ENCODE results near the gene PPP1R16B. TPM values are rescaled to one million over a fixed set of nuclear protein-coding genes. Genes with fewer than 3 reads are reported as not detected.
A peak's percentile ranks its signal among the peaks of the same experiment; 100 is the strongest.

PPP1R16B gene
- not detected in 2 replicates for total RNA-seq (2014; rRNA removed; shearing (Covaris generic))

DNA sequence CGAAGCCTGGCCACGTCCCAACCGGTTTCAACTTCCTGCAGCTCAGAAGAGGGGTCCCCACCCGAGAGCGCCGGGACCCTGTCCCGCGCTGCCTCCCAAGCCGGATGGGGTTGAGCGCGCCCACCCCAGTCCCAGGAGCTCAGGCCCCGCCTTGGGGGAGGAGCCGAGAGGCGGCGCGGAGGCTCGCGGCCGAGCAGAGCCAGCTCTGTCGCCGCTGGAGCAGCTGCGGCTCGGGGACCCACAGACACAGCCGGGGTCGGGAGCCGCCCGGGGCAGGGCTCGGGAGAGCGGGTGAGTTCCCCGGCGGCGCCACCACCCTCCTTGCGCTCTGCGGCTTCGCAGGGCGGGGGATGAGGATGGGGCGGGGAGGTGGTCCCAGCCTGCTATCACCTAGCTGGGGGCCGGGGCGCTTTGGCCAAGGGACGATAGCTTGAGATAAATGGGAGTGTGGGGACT, at the start of gene PPP1R16B:
Gene PPP1R16B (plus strand): TSS at position 196 of the 456 bp plus-strand sequence. CDS start 30,229 bp downstream, outside the sequence.
- no peak for DNase-seq (ENCODE audit: low read depth)

DNA sequence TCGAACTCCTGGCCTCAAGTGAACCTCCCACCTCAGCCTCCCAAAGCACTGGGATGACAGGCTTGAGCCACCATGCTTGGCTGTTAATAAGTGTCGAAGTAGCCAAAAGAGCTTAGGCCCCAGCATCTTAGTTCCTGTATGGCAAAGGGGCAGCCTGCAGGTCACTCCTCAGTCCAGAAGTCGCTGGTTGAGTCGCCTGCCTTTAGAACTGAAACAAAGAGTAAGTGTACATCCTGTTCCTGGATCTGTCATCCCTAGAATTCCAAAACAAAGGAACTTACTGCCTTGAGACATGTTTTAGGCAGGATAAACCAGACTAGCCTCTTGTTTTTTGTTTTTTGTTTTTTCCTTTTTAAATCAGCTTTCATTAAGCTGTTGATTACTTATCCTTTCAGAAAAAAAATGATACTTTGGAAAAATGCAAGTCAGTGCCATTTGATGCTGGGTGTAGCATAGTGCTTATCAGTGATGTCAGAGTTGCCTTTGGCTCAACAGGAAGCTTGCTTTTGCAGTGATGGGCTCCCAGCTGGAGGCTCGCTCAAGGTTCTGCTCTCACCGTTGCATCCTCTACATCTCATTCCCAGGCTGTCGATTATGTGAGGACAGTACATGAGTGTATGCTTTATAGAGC, 48.2 kb upstream of the PPP1R16B start:
- no peak for DNase-seq (ENCODE audit: low read depth)

DNA sequence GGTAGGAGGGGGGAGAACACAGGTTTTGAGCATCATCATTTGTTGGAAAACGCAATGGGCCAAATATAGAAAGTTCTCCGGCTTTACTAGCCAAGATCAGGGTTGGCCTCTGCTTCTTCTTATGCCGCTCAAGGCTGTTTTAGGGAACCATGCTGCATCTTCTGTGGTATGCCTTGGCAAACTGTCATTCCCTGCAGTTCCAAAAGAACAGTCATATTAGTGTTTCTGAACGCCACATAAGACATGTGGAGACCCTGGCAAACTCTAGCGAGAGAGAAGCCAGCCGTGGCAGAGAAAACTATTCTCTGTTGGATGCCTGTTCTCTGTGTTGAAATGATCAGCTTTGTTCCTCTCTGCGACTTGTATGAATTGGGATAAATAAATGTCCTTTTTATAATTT, 46.4 kb upstream of the PPP1R16B start:
- no peak for DNase-seq (ENCODE audit: low read depth)

DNA sequence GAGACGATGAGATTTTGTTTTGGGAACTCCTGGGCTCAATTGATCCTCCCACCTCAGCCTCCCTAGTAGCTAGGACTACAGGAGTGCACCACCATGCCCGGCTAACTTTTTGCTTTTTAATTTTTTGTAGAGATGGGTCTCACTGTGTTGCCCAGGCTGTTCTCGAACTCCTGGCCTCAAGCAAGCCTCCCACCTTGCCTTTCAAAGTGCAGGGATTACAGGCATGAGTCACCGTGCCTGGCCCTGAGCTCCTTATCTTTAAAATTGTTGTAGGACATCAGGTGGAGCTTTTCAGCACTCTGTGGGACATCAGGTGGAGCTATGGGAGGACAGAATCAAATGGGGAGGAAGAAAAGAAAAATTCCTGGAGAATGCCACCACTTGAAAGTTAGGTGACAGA, 44.5 kb upstream of the PPP1R16B start:
- no peak for DNase-seq (ENCODE audit: low read depth)

DNA sequence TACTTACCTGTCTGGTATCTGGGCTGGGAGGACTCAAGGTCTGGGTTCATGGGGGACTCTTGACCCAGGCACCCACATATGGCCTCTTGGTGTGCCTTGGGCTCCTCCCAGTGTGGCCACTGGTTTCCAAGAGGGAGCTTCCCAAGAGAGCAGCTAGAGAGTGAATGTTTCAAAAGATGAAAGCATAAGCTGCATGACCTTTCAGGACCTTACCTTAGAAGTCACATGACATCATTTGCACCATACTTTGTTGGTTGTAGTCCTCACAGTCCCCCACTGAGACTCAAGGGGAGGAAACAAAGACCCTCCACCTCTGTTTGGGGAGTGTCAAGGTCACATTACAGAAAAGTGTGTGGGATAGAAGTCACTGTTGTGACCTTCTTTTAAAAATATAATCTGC, 43.3 kb upstream of the PPP1R16B start:
- DNase-seq (ENCODE audit: low read depth) = no peak

DNA sequence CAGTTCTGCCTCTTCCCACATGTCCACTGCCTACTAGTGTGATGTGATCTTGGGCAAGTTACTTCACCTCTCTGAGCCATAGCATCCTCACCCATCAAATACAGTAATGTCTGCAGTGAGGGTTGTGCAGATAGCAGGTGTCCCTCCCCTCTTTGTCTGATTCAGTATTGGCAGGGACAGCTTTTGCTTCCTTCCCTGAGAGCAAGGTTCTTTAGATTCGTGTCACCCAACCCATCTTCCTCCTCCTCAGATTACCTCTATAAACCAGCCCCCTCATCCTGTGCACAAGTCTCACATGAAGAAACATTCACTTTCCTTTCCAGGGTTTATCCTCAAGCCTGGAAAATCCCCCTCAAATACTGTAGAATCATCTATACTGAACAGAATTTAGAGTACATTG, 41.9 kb upstream of the PPP1R16B start:
- no peak for DNase-seq (ENCODE audit: low read depth)

DNA sequence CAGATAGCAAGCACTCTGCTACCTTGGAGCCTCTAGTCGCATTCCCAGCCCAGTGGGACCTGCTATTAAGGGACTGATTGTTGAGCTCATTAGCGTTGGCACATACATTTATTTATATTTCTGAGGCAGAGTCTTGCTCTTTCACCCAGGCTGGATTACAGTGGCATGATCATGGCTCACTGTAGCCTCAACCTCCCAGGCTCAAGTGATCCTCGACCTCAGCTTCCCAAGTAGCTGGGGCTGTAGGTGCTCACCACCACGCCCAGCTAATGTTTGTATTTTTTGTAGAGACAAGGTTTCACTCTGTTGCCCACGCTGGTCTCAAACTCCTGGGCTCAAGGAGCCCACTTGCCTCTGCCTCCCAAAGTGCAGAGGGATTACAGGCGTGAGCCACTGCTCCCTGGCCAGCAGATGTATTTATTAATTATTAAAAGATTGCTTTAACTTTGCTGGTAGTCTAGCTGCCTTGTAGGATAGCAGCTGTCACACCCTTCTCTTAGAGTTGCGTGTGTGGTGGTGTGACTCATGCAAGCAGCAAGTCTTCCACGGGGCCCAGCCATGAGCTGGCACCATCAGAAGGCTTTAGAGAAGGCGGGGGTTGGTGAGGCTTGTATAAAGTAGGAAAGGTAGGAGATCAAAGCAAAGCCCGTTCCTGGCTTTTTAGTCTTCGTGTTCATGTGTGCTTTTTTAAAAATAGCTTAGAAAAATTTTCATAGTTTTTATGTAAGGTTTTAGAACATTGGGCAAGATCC, 40.8 kb upstream of the PPP1R16B start:
- peak; percentile 93 for DNase-seq (ENCODE audit: low read depth)

DNA sequence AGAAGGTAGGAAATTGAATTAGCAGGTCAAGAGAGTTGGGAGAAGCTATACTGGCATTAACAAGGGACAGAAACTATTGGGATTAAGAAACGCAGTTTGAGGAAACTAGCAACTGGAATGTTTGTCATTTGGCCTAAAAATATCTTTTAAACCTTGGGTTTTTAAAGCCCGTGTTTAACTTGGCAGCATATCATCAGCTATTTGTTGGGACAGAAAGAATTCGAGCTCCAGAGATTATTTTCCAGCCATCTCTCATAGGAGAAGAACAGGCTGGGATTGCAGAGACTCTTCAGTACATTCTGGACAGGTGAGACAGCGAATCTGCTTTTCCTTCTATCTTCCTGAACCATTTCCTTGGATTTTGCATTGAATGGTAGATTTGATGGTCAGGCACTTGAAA, 39.4 kb upstream of the PPP1R16B start:
- no peak for DNase-seq (ENCODE audit: low read depth)

DNA sequence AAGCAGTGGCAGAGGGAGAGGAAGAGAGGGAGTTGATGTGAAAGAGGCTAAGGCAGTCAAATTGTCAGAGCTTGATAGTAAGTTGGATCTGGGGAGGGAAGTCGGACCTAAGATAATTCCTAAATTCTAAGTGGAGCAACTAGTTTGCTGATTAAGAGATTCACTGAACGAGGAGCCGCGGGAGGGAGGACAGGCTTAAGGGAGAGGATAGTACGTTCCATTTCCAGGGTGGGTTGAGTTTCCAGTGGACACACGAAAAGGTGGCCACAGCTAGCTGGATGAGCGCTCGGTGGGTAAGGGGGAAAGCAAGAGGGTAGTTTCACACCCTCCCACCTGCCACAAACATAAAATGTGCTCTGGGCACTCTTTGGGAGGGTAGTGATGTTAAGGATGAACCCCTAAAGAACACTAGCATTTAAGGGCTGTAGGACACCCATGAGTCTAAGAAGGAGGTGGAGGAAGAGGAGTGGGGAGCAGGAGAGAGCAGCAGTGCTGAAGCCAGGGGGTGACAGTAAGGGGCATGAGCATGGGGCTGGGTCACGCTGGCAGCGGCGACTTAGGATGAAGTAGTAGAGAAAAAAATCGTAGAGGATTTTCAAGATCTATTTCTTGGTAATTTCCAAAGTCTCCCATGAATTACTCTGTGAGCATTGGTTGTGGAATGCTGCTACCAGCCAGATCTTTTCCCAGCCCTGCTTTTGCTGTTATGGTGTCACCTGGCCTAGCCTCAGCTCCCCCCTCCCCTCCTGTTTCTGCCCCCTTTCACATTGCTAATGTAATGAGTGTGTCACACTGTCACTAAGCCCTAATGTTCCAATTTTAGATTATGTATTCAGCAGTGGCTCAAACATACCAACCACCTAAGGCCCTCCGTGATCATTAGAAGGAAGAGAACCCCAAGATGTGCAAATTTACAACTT, 35.9 kb upstream of the PPP1R16B start:
- DNase-seq (ENCODE audit: low read depth) = no peak

DNA sequence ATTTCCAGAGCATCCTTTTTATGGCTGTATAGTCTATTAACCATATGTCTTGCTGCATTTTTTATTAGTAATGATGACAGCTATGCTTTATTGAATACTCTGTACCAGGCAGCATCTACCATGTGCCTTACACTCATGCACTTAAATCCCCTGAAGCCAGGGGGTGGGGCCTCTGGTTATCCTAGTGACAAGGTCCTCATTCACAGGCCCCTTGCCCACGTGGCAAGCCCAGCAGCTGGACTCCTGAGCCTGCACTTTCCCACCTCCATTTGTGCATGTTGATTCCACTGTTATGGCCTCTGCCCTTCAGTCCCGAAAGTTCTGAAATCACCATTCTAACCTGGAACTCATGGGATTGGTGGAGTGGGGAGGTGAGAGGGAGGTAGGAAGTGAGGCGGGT, 35.0 kb upstream of the PPP1R16B start:
- no peak for DNase-seq (ENCODE audit: low read depth)

DNA sequence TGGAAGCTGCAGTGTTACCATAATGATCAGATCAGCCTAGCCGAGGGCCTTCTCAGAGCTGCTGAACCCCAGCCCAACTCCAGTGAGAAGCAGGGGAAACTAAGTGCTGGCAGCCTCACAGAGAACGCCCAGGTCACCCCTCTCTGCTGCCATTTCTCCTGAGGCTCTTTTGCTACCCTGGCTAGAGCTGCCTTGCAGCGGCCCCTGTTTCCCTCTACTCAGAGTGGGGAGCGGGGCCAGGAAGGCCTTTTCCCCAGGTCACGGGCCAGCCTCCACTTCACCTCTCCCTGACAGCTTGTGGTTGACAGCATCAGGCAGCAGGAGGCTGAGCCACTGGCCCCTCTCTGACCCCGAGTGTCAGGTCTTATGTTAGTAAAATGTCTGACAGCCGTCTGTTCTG, 34.5 kb upstream of the PPP1R16B start:
- no peak for DNase-seq (ENCODE audit: low read depth)

DNA sequence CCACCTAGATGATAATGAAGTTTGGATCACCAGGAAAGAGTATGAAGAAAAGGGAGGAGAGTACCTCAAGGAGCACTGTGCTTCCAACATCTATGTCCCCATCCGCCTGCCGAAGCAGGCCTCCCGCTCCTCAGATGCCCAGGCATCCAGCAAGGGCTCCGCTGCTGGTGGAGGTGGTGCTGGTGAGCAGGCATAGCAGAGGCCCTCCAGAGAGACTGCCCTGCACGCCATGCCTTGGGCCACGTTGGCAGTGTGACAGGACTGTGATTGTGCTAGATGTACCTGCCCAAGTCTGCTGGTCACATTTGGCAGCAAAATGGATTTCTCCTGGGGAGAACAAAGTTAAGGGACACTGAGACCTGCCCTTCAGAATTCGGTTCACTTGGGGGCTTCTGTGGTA, 33.9 kb upstream of the PPP1R16B start:
- DNase-seq (ENCODE audit: low read depth) = no peak

DNA sequence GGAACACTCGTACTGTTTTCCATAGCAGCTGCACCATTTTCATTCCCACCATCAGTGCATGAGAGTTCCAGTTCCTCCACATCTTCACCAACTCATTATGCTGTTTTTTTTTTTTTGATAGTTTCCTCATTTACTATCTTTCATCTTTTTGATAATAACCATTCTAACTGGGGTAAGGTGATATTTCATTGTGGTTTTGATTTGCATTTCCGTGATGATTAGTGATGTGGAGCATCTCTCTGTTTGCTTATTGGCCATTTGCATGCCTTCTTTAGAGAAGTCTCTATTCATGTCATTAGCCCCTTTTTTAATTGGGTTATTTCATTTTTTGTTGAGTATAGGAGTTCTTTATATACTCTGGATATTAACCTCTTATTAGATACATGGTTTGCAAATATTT, 31.3 kb upstream of the PPP1R16B start:
- DNase-seq (ENCODE audit: low read depth) = no peak

DNA sequence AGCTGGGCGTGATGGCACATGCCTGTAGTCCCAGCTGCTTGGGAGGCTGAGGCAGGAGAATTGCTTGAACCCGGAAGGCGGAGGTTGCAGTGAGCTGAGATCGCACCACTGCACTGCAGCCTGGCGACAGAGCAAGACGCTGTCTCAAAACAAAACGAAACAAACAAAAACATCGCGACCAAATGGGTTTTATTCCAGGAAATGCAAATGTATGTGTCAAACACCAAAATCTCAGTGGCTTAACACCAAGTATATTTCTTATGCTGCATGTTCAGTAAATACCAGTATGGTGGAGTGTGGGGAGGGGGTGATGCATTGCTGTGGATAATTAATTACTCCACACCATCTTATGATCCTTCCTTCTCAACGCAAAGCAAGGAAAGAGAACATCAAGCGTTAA, 29.1 kb upstream of the PPP1R16B start:
- DNase-seq (ENCODE audit: low read depth) = no peak

DNA sequence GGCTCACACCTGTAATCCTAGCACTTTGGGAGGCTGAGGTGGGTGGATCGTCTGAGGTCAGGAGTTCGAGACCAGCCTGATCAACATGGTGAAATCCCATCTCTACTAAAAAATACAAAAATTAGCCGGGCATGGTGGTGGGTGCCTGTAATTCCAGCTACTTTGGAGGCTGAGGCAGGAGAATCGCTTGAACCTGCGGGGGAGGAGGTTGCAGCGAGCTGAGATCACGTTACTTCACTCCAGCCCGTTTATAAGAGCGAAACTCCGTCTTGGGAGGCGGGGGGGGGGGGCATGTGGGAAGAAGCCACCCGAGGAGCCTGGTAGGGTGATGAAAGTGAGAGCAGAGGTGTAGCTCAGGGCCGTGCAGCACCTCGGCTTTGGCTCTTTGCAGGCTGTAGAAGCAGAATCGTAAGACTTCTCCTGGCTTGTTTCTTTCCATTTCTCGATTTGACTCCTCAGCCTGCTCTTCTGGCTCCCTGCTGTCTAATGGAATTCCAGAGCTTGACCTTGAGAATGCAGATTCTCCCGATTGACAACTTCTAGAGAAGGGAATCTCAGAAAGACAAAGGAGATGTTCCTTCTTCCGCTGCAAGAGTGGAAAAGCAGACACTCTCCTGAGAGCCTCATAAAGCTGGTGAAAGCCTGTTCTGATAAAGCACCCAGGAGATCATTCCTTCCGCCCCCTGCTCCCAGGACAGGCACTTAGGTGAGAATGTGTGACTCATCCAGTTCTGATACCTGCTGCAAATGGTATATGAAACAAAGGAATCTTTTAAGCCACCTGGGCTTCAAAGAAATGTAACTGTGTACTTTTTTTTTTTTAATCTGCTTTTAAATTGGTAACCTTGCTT, 26.0 kb upstream of the PPP1R16B start:
- no peak for DNase-seq (ENCODE audit: low read depth)

DNA sequence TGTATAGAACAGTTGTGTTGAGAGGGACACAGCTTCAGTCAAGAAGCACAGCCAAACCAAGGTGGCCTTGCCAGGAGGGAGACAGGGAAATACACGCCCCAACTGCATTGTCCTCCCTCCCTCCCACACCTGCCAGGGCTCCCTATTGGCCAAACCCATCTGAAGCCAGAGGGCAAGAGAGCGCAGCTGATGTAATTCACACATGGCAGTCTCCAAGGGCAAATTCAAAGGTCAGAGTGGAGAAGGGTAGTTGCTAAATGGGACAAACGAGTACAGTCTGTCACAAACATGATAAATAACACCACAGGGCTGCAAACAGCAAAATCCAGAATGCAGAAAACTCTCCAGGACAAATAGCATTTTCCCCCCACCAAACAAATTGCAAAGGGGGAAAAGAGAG, 23.2 kb upstream of the PPP1R16B start:
- no peak for DNase-seq (ENCODE audit: low read depth)

DNA sequence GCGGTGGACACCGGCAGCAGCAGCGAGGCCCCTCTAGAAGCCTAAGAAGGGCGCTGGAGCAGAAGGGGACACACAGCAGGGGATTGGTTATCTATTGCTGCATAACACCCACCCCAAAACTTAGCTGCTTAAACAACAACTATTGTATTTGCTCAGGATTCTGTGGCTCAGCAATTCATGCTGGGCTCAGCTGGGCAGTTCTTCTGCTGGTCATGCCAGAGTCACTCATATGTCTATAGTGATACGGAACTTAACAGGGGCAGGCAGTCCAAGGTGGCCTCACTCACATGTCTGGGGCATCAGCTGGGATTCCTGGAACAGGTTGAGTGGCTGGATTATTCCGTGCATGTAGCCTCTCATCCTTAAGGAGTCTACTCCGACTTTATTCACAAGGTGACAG, 17.6 kb upstream of the PPP1R16B start:
- DNase-seq (ENCODE audit: low read depth) = no peak

DNA sequence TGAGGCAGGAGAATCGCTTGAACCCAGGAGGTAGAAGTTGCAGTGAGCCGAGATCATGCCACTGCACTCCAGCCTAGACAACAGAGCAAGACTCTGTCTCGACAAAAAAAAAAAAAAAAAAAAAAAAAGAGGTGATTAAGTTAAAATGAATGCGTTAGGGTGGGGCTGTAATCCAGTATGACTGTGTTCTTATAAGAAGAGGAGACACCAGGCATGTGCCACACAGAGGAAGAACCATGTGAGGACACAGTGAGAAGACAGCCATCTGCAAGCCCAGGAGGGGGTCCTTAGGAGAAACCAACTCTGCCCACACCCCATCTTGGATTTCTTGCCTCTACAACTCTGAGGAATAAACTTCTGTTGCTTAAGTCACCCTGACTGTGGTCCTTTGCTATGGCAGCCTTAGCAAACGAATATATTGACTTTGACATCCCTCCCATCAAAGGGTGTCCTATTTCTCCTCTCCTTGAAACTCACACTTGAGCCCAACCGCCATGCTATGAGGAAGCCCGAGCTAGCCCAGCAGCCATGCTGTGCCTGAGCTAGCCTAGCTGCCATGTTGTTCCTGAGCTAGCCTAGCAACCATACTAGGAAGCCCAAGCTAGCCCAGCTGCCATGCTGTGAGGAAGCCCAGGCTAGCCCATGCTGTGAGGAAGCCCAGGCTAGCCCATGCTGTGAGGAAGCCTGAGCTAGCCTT, 15.8 kb upstream of the PPP1R16B start:
- peak; percentile 74 for DNase-seq (ENCODE audit: low read depth)

DNA sequence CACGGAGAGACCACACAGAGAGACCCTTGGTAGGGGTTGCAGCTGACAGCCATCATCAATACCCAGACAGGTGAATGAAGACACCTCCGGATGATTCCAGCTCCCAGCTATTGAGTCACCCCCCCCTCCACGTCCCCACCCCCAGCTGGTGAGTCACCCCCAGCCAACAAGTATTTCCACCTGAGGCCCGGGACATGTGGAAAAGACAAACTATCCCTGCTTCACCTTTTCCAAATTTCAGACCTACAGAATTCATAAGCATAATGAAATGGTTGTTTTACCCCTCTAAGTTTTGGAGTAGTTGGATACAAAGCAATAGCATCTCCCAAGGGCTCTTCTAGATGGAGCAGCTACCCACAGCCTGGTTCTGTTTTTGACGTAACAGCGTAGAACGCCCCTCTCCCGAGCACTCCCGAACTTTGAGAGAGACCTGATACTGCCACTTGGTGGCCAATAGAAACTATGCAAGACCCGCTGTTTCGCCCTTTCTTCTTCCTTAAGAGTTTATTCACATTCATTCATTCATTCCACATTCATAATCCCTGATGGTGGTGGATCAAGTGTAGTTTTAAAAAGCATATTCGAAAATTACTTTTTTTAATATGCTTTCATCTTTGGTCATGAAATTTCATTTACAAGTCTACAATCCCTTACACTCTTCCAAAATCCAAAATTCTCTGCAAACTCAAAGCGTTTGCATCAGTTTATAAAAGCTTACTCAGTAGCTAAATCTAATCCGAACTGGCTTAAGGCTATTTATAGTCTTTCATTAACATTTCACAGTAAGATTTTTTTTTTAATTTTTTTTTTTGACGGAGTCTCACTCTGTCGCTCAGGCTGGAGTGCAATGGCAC, 15.1 kb upstream of the PPP1R16B start:
- DNase-seq (ENCODE audit: low read depth) = peak; percentile 60

DNA sequence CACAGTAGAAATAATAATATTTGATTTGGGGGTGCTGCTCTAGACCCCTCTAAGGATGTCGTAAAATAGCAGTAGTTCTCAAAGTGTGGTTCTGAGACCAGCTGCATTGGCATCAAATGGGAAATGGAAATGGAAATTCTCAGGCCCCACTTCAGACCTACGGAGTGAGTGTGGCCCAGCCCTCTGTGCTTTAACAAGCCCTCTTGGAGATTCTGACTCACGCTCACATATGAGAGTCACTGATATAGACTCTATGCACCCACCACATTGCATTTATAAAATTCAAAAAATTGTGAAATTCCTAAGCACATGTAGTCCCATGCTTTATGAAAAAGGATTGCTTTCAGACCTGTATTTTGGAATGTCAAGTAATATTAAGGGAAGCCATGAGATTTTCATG, 14.2 kb upstream of the PPP1R16B start:
- peak; percentile 28 for DNase-seq (ENCODE audit: low read depth)

Measured in M059J (cell line).